ENCODE results near the gene DPH5. TPM values are rescaled to one million over a fixed set of nuclear protein-coding genes. Genes with fewer than 3 reads are reported as not detected.
A peak's percentile ranks its signal among the peaks of the same experiment; 100 is the strongest.

The DPH5 gene
- polyA plus RNA-seq, 1 of the 3 experiments (the other 2 are of a cell fraction): 36.6 TPM

- POLR2A ChIA-PET: interaction anchor here (0.6 kb wide), 1 partner anchor 207 kb away, joined by 9 read pairs; no protein-coding TSS in a partner anchor
- Histone ChIP-seq H2AFZ (ENCODE audit: low read depth) (peak overlapping the region; percentile 95), H3K27me3 (ENCODE audit: insufficient read depth) (no peaks in the 10 kb centered on the region), H3F3A (replicated peaks; ENCODE audit: insufficient read depth) (no peaks in the 10 kb centered on the region), H3K27ac (ENCODE audit: low read depth in 2 of 2, low read length in 1 of 2) (peak overlapping the region; percentile 73 to 90), H3K4me3 (ENCODE audit: low read depth in 2 of 2, low read length in 1 of 2) (peak overlapping the region; percentile 80 to 92), H3K4me2 (peak overlapping the region; percentile 89), H3K9me3 (no peaks in the 10 kb centered on the region), H3K4me1 (ENCODE audit: control insufficient read depth in 1 of 2, insufficient read depth in 2 of 2, low read depth in 1 of 2, low read length in 1 of 2) (peaks cover 4 to 6% of the 10 kb centered on the region in 2 experiments; a peak in 2 of 4 replicates), H3K79me2 (ENCODE audit: insufficient read depth) (peaks cover 41% of the 10 kb centered on the region), H3K9ac (peak overlapping the region; percentile 79), H4K20me1 (ENCODE audit: insufficient read depth) (no peaks in the 10 kb centered on the region), H3K9me2 (no peaks in the 10 kb centered on the region), H3K36me3 (replicated peaks in 1 of 2; ENCODE audit: control insufficient read depth in 1 of 2, insufficient read depth in 2 of 2, low read length in 1 of 2) (peaks cover 0 to 10% of the 10 kb centered on the region in 2 experiments)
- CTCF ChIA-PET: interaction anchor here (1.0 kb wide), 1 partner anchor 262 kb away, joined by 3 read pairs; no protein-coding TSS in a partner anchor
- WGBS (ENCODE audit: low lambda C conversion rate): 55% methylated on average over 5 of the region's 5 CpGs
- no peak for DNase-seq
- TF ChIP-seq ELF1 (IDR thresholded peaks at IDR 0.05) (no peak), TEAD4 (IDR thresholded peaks at IDR 0.05; ENCODE audit: borderline replicate concordance, insufficient read depth) (no peak), GATA2 (CRISPR knock-in tag; IDR thresholded peaks at IDR 0.05) (no peak), FOXM1 (IDR thresholded peaks at IDR 0.05; ENCODE audit: low read depth) (no peak), EP300 (IDR thresholded peaks at IDR 0.05; ENCODE audit: borderline replicate concordance in 1 of 2, low read depth in 1 of 2, low read length in 1 of 2) (no peak), JUND (IDR thresholded peaks at IDR 0.05) (no peak), MEF2A (IDR thresholded peaks at IDR 0.05; ENCODE audit: borderline replicate concordance, low read depth) (no peak)
Observed at GRCh38 chr1:101026430-101026788, 825 bp upstream of the DPH5 start.

DNA sequence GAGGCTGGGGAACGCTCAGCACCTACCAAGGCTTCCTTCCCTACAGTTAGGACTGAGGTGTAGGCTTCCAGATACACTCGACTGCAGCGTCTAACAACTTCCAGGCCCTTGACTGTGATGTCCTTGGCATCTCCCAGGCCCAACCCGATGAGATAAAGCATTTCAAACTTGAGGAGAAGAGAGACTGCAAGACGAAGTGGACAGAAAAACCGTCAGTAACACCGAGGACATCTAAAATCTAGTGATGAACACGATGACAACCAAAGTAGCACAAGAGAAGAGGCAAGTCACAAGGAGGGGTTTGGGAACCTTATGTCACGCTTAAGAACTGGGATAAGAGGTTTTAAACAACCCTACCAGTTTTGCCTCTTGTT, 314 bp downstream of the DPH5 start:
- H4K20me1 ChIP-seq (ENCODE audit: insufficient read depth): no peaks in the 10 kb centered on the region
- no peaks in the 10 kb centered on the region for H3F3A ChIP-seq (replicated peaks; ENCODE audit: insufficient read depth)
- H3K79me2 ChIP-seq (ENCODE audit: insufficient read depth): peaks cover 38% of the 10 kb centered on the region
- H3K36me3 ChIP-seq (replicated peaks in 1 of 2; ENCODE audit: control insufficient read depth in 1 of 2, insufficient read depth in 2 of 2, low read length in 1 of 2): peaks cover 0 to 21% of the 10 kb centered on the region in 2 experiments
- 0% methylated on average over 9 of the region's 9 CpGs for WGBS (ENCODE audit: low lambda C conversion rate)
- no peaks in the 10 kb centered on the region for H3K9me2 ChIP-seq
- H3K9me3 ChIP-seq: no peaks in the 10 kb centered on the region
- peak overlapping the region; percentile 80 to 92 for H3K4me3 ChIP-seq (ENCODE audit: low read depth in 2 of 2, low read length in 1 of 2)
- TF ChIP-seq, protein P1, sequence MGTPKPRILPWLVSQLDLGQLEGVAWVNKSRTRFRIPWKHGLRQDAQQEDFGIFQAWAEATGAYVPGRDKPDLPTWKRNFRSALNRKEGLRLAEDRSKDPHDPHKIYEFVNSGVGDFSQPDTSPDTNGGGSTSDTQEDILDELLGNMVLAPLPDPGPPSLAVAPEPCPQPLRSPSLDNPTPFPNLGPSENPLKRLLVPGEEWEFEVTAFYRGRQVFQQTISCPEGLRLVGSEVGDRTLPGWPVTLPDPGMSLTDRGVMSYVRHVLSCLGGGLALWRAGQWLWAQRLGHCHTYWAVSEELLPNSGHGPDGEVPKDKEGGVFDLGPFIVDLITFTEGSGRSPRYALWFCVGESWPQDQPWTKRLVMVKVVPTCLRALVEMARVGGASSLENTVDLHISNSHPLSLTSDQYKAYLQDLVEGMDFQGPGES (IDR thresholded peaks at IDR 0.05; ENCODE audit: low read depth, low read length): no peak
- TF ChIP-seq TCF12 (IDR thresholded peaks at IDR 0.05): no peak
- no peak for TF ChIP-seq FOSL2 (IDR thresholded peaks at IDR 0.05; ENCODE audit: borderline replicate concordance, low read depth)
- TF ChIP-seq ELF1 (IDR thresholded peaks at IDR 0.05): no peak
- no peak for TF ChIP-seq FOXM1 (IDR thresholded peaks at IDR 0.05; ENCODE audit: low read depth)
- TF ChIP-seq MEF2A (IDR thresholded peaks at IDR 0.05; ENCODE audit: borderline replicate concordance, low read depth): no peak
- no peak for TF ChIP-seq ZBTB33 (IDR thresholded peaks at IDR 0.05; ENCODE audit: borderline replicate concordance, low read depth)
- TF ChIP-seq JUND (IDR thresholded peaks at IDR 0.05): no peak
- no peak for TF ChIP-seq RCOR1 (IDR thresholded peaks at IDR 0.05; ENCODE audit: low read length)
- TF ChIP-seq, protein P2, sequence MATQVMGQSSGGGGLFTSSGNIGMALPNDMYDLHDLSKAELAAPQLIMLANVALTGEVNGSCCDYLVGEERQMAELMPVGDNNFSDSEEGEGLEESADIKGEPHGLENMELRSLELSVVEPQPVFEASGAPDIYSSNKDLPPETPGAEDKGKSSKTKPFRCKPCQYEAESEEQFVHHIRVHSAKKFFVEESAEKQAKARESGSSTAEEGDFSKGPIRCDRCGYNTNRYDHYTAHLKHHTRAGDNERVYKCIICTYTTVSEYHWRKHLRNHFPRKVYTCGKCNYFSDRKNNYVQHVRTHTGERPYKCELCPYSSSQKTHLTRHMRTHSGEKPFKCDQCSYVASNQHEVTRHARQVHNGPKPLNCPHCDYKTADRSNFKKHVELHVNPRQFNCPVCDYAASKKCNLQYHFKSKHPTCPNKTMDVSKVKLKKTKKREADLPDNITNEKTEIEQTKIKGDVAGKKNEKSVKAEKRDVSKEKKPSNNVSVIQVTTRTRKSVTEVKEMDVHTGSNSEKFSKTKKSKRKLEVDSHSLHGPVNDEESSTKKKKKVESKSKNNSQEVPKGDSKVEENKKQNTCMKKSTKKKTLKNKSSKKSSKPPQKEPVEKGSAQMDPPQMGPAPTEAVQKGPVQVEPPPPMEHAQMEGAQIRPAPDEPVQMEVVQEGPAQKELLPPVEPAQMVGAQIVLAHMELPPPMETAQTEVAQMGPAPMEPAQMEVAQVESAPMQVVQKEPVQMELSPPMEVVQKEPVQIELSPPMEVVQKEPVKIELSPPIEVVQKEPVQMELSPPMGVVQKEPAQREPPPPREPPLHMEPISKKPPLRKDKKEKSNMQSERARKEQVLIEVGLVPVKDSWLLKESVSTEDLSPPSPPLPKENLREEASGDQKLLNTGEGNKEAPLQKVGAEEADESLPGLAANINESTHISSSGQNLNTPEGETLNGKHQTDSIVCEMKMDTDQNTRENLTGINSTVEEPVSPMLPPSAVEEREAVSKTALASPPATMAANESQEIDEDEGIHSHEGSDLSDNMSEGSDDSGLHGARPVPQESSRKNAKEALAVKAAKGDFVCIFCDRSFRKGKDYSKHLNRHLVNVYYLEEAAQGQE (IDR thresholded peaks at IDR 0.05; ENCODE audit: low read depth, low read length): no peak
- no peak for TF ChIP-seq YY1 (IDR thresholded peaks at IDR 0.05; ENCODE audit: low read depth)
- no peak for TF ChIP-seq RFX5 (IDR thresholded peaks at IDR 0.05; ENCODE audit: low read length)
- no peak for TF ChIP-seq RAD21 (IDR thresholded peaks at IDR 0.05; ENCODE audit: low read length)
- no peak for TF ChIP-seq NRF1 (IDR thresholded peaks at IDR 0.05; ENCODE audit: low read depth, low read length)
- TF ChIP-seq CHD2 (IDR thresholded peaks at IDR 0.05; ENCODE audit: low read length, partially characterized antibody): no peak
- TF ChIP-seq FOXJ3 (CRISPR knock-in tag; IDR thresholded peaks at IDR 0.05): no peak
- TF ChIP-seq GATA2 (CRISPR knock-in tag; IDR thresholded peaks at IDR 0.05): no peak
- TF ChIP-seq SIN3A (IDR thresholded peaks at IDR 0.05; ENCODE audit: borderline replicate concordance, low read depth, low read length): no peak
- TF ChIP-seq SMC3 (IDR thresholded peaks at IDR 0.05; ENCODE audit: low read depth, low read length): no peak
- POLR2A ChIA-PET: no interaction called here
- peak overlapping the region; percentile 95 for H2AFZ ChIP-seq (ENCODE audit: low read depth)
- H3K27ac ChIP-seq (ENCODE audit: low read depth in 2 of 2, low read length in 1 of 2): peak overlapping the region; percentile 73 to 90
- peak overlapping the region; percentile 89 for H3K4me2 ChIP-seq
- DNase-seq: peak; percentile 29
- CTCF ChIA-PET: interaction anchor here (0.8 to 1.0 kb wide), 3 partner anchors 10 to 264 kb away, joined by 3 to 4 read pairs (median 3); no protein-coding TSS in a partner anchor
- peak overlapping the region; percentile 79 for H3K9ac ChIP-seq
- no peaks in the 10 kb centered on the region for H3K27me3 ChIP-seq (ENCODE audit: insufficient read depth)
- H3K4me1 ChIP-seq (ENCODE audit: control insufficient read depth in 1 of 2, insufficient read depth in 2 of 2, low read depth in 1 of 2, low read length in 1 of 2): peaks cover 4 to 6% of the 10 kb centered on the region in 2 experiments; a peak in 2 of 4 replicates

Data from SK-N-SH (cell line).